GM15510 (cell line): ENCODE data around the gene TBL1X.

Experiments
- POLR2A ChIP-seq: IDR thresholded peaks from 3 replicates; pipeline ENCODE4 v1.6.1; 2011; ENCODE audit warnings: borderline replicate concordance; ENCODE audit not compliant: insufficient read length; ENCODE audit errors: extremely low read depth

Gene TBL1X

DNA sequence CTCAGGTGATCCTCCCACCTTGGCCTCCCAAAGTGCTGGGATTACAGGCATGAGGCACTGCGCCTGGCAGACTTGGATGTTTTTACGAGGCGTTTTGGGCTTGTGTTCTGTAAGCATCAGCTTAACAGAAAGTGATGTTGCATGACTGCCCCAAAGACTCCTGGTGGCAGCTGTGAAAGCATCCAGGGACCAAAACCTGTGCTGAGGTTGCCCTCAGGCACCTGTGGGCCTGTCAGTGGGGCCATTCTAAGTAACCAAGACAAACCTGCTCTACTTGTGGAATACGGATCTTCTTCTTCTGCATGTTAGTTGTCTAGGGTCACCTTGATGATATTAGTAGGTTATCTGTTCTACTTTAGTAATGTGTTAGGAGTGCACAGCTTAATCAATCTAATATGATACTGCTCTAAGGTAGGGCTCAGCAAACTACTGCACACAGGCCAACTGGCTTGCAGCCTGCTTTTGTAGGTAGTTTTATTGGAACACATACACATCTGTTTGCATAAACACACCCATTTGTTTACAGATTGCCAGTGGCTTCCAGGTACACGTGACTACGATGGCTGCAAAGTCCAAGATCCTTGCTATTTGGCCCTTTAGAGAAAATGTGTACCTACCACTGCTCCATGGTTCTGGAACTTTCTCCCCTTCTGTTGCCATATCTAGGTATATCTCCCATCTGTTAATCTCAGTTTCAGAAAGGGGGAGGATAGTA lies 164.1 kb downstream of the TBL1X start:
- no peak for TF ChIP-seq POLR2A

DNA sequence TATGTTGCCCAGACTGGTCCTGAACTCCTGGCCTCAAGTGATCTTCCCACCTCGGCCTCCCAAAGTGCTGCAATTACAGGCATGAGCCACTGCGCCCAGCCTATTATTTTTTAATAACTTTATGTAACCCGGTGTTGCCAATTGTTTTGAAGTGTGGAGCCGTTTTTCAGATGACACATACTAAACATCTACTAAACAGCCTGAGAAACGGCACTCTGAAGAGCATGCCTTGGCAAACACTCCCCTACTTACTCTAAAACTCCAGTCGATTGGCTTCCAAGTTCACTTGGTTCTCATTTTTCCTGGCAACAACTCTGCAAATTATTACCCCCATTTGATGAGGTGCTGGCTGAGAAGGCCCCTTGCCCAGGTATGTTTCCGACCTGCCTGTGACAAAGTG lies 169.7 kb downstream of the TBL1X start:
- no peak for TF ChIP-seq POLR2A

DNA sequence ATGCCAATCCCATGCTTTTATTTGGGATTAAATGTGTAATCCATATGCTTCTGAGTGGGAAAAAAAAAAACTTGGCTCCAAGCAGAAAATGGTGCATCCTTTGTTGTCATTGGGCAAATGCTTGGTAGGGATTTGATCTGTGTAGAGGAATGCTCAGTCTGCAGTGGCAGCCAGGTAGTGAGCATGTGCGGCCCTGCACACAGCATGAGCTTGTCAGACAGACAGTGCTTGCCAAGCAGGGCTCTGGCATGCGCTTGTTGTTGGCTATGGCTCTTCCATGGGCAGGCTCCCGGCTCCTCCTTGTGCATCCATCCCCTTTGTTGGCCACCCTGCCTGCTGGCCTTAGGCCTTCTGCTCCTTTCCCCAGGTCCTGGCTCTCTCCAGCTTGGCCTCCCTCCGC lies 170.5 kb downstream of the TBL1X start:
- no peak for TF ChIP-seq POLR2A

DNA sequence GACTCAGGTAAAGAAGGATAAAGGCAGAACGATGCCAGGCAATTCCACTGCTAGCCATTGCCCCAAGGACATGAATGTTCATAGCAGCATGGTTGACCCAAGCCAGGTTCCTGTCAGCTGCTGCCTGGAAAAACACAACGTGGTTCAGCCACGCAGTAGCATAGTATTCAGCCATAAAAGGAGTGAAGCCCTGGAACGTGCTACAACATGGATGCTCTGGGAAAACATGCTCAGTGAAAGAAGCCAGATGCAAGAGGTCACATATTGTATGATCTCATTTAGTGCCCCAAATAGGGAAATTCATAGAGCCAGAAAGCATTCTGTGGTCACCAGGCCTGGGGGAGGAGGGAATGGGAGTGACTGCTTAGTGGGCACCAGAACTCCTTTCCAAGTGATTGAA lies 170.9 kb downstream of the TBL1X start:
- TF ChIP-seq POLR2A: no peak

DNA sequence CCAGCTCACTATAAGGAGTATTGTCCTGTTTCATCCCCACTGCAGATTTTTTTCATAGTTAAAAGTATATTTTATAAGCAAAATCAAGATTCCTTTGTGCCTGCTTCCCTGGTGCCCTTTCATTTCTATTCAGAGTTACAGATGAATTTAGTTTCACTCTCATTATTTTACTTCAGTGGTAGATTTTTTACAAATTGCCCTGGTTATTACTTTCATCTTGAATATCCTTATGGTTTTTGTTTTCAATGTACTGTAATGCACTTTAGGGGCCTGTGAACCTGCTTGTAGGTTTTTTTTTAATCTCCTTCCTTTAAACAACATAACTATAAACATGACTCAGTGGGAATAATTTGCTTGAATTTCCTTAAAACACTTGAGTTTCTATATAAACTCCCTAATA lies 174.0 kb downstream of the TBL1X start:
- TF ChIP-seq POLR2A: no peak

DNA sequence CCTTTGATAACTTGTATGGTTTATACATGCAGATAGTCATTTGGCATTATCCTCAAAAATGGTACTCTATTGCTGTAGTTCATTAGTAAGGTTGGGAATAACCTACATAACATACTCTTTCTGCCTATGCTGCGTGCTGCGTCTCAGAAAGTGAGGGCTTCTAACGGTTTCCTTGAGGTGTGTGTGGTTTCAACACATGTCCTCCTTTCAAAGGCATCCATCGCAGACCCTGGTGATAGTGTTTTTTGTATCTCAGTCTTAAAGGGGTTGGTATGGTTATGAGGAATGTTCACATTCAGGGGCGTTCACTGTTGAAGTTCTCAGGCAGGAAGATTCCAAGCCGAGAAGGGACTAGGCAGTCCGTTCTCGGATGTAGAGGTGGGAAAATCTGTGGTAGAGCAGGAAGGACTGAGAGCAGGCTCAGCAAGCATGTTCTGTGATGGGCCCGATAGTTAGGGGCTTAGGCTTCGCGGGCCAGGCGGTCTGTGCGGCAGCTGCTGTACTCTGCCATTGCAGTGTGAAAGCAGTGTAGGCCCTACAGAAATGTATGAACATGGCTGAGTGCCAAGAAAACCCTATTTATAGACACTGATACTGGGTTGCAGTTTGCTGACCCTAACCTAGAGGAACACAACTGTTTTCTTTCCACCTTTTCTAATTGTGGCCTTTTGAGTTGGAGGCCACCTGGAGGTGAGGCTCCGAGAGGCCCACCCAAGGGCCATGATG lies 177.6 kb downstream of the TBL1X start:
- no peak for TF ChIP-seq POLR2A

DNA sequence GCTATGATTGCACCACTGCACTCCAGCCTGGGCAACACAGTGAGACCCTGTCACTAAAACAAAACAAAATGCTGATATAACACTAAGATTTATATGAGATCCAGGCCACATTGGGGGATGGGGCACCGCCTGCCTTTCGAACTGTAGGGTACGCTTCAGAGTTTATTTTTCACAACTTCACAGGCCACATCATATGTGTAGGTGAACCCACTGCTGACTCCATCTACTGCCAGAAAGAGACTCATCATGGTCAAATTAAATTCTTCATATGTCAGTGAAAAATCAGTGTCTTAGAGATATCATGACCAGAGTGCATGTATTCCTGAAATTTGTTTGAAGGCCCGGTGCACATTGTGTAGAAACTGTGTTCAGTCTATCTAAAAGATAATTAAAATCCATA lies 178.9 kb downstream of the TBL1X start:
- TF ChIP-seq POLR2A: no peak

DNA sequence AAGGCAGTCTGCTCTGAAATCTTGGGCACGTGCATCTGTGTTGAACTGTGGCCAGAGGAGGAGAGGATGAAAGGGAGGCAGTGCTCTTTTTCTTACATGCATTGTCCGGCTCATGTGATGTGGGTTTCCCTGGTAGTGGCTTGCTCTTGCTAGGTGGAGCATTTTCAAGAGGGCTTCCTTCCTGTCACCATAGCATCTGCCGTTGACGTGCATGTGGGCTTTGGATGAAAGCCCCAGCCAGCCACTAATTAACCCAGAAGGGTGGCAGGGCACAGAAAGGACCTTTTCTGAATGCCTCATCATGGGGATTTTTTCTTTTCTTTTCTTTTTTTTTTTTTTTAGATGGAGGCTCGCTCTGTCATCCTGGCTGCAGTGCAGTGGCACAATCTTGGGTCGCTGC lies 179.5 kb downstream of the TBL1X start:
- TF ChIP-seq POLR2A: no peak

DNA sequence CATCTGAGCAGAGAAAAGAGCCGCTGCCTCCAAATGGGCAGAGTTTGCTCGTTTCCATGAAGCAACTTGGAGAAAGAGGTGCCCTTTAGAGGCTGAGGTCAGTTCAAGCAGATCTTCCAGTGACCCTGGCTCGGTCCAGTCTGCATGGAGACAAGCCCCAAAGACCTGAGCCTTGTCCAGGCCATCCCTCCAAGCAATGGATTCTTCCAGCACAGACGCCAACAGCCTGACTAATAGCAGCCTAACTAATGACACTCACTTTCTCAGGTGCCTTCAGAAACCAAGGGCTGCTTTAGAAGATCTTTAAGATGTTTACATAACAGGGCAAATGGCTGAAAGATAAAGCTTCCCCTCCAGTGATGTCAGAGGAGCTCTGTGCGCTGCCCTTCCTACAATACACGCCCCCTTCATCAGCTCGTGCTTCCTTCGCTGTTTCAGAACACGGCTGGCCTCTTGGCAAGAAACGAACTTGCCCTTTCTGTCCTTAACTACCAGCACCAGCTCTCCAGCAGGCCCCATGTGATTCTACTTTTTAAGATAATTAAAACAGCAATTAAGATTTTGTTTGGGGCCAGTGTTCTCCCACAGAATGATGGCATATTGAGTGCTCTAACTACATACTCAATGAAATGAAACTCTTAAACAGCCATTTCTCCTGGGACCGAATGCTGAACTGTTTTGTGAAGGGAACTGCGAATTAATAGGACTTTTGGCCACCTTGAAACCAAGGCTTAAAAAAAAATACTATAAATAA lies 181.8 kb downstream of the TBL1X start:
- no peak for TF ChIP-seq POLR2A

DNA sequence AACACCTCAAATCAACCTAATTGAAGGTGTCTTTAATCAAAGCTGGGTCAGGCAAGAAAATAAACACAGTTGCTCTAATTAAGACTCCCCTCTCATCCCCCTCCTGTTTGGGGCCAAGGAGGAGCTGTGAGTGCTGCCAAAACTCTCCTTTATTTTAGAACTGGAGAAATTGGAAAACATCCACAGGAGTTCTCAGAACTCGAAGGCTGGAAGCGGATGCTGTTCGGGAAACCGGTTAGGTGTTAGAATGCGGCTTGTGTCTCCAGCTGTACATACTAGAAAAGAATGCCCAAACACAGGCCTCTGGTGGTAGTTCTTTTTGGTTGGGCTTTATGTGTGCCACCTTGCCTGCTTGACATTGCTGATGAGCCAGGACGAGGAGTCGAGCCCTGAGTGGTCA lies 182.6 kb downstream of the TBL1X start:
- no peak for TF ChIP-seq POLR2A

DNA sequence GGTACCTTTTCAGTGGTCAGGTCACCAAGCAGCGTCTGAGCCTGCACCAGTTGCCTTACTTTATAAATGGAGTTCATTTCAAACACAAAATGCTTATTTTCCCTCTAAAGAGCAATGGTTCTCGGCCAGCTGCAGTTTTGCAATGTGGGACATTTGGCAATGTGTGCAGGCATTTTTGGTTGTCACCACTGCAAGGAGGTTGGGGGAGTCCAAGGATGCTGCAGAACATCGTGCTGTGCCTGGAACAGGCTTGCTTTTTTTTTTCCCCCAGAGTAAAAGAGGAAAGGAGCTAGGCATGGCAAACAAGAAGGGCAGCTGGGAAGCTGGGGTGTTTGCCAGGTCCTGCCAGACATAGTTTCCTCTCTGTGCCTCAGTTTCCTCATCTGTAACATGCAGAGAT lies 185.2 kb downstream of the TBL1X start:
- TF ChIP-seq POLR2A: no peak

DNA sequence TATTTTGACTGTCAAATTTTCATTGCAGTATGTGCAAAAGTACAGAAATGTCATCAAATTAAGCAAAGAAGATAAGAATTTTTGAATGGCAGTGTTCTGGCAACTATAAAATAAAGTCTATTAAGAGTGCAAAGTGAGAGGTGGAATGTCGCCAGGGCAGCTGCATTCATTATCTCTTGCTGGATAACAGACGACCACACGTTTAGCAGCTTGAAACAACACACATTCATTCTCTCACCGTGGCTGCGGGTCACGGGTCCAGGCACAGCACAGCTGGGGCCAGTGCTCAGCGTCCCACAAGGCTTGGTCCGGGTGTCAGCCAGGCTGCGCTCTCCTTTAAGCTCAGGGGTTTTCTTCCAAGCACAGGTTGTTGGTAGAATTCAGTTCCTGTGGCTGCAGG lies 186.9 kb downstream of the TBL1X start:
- no peak for TF ChIP-seq POLR2A

DNA sequence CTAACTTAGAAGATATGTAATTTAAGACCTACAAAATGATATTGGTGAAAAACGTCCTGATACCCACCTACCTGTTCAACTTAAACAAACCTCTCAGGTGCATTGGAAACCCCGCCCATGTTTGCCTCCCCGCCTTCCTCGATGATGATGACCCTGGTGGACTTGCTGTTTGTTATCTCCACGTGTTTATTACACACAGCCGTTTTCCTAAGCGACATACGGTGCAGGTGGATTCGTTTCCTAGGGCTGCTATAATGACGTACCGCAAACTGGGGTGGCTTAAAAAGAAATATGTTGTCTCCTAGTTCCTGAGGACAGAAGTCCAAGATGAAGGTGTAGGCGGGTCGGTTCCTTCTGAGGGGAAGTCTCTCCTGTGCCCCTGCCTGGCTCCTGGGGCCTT lies 190.1 kb downstream of the TBL1X start:
- no peak for TF ChIP-seq POLR2A

DNA sequence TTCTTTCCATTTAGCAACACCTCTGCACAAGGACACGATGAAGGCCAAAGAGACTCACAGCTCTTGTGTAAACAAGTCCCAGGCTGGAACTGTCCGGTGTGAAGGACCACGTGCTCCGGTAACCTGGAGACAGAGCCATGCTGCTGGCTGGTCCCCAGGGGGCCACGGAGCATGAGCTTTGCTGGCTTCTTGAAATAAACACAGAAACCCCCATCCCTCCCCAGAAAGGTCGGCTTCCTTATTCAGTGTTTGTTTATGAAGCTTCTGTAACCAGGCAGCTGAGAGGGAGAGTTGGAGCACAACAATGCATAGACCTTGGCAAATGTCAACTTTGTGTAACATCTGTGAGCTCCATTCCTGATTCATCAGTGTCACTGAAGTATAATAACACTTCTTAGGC lies 191.4 kb downstream of the TBL1X start:
- TF ChIP-seq POLR2A: no peak

DNA sequence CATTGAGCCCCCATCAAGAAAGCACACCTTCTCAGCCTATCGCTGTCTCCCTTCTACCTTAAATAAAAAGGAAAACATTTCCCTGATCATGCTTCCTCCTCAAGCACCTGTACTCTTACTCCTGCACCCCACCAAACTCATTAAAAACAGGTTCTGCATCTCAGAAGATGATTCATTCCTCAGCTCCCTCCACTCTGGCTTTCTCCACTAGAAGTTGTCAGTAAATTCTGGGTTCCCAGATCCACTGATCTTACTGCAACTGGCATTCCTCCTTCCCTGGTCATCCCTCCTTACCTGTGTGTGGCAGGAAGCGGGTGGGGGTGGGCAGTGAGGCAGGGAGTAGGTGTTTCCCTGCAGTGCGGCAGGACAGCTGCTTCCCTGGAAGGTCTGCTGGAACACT lies 192.0 kb downstream of the TBL1X start:
- no peak for TF ChIP-seq POLR2A
